ENCODE measurements around the gene ZFHX3. TPM values are rescaled to one million over a fixed set of nuclear protein-coding genes. Genes with fewer than 3 reads are reported as not detected.

ZFHX3 gene
- total RNA-seq, 1 experiment from 2014 or later = 1.5 TPM

DNA sequence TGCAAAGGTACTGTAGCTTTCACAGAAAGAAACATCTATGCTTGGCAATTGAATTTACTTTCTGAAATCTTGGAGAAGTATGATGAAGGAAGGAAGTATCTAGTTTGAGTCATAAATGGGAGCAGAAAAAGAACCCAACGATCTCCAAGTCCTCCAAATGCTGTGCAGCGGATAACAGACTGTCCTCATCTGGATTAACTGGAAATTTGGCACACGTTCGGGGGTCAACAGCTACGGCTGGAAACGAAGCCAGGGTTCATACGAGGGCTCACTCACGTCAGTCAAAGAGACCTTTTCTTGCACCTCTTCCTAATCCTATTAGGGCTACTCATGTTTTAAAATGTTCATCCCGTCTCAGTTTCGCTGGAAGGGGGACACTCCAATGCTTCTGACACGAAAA is 152.0 kb downstream of the ZFHX3 start:
- H3K9ac ChIP-seq (ENCODE audit: extremely low read depth, insufficient read length, low read length) = no peak overlapping the region
- no peaks in the 10 kb centered on the region for H4K20me1 ChIP-seq (ENCODE audit: control insufficient read depth, insufficient read depth, insufficient read length)
- no peaks in the 10 kb centered on the region for H3K4me1 ChIP-seq (ENCODE audit: insufficient read depth, low read length)
- H3K23ac ChIP-seq (ENCODE audit: insufficient read length, low read depth, low read length) = no peak overlapping the region
- no peak overlapping the region for H2AFZ ChIP-seq (ENCODE audit: low read length)
- no peak overlapping the region for H2BK20ac ChIP-seq (ENCODE audit: low read depth, low read length, poor library complexity, severe bottlenecking)
- peaks cover 2 to 9% of the 10 kb centered on the region in 2 experiments; a peak in 2 of 4 replicates for H3K4me1 Mint-ChIP-seq
- H3K79me1 ChIP-seq (ENCODE audit: insufficient read depth, low read depth, low read length, poor library complexity, severe bottlenecking) = no peaks in the 10 kb centered on the region
- H3K9me3 Mint-ChIP-seq = no peaks in the 10 kb centered on the region
- WGBS (ENCODE audit: extremely low coverage, insufficient read length, low lambda C conversion rate) = no CpG with 5 or more reads among the region's 11 CpGs
- H3K36me3 Mint-ChIP-seq (ENCODE audit: insufficient read depth in 1 of 3, low read depth in 3 of 3) = no peaks in the 10 kb centered on the region
- no peak overlapping the region for H3K56ac ChIP-seq (ENCODE audit: insufficient read length, low read depth, low read length)
- H3K27ac Mint-ChIP-seq = no peak overlapping the region; a peak in 1 of 7 replicates
- H2BK5ac ChIP-seq (ENCODE audit: insufficient read length, low read length) = no peak overlapping the region
- H3K18ac ChIP-seq (ENCODE audit: insufficient read length, low read depth, low read length) = no peak overlapping the region
- no peaks in the 10 kb centered on the region for H3K27me3 ChIP-seq (ENCODE audit: insufficient read depth, low read length)
- no peak overlapping the region for H2BK15ac ChIP-seq (ENCODE audit: low read depth, low read length)
- H3K14ac ChIP-seq (ENCODE audit: insufficient read depth, low read length) = no peak overlapping the region
- H4K8ac ChIP-seq (replicated peaks; ENCODE audit: insufficient read length, low read depth, low read length) = no peak overlapping the region
- no peak overlapping the region for H2BK120ac ChIP-seq (ENCODE audit: low read depth, low read length, poor library complexity, severe bottlenecking)
- H3K4ac ChIP-seq (ENCODE audit: low read depth, low read length) = no peak overlapping the region
- DNase-seq = no peak
- H2AK5ac ChIP-seq (ENCODE audit: insufficient read length, low read length) = no peak overlapping the region
- no peak overlapping the region for H4K5ac ChIP-seq (ENCODE audit: insufficient read length, low read depth, low read length)
- H2BK12ac ChIP-seq (ENCODE audit: insufficient read length, low read depth, low read length) = no peak overlapping the region
- H3K23me2 ChIP-seq (ENCODE audit: insufficient read length, low read depth, low read length, poor library complexity, severe bottlenecking) = no peaks in the 10 kb centered on the region
- TF ChIP-seq, protein P1, sequence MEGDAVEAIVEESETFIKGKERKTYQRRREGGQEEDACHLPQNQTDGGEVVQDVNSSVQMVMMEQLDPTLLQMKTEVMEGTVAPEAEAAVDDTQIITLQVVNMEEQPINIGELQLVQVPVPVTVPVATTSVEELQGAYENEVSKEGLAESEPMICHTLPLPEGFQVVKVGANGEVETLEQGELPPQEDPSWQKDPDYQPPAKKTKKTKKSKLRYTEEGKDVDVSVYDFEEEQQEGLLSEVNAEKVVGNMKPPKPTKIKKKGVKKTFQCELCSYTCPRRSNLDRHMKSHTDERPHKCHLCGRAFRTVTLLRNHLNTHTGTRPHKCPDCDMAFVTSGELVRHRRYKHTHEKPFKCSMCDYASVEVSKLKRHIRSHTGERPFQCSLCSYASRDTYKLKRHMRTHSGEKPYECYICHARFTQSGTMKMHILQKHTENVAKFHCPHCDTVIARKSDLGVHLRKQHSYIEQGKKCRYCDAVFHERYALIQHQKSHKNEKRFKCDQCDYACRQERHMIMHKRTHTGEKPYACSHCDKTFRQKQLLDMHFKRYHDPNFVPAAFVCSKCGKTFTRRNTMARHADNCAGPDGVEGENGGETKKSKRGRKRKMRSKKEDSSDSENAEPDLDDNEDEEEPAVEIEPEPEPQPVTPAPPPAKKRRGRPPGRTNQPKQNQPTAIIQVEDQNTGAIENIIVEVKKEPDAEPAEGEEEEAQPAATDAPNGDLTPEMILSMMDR (conservative IDR thresholded peaks at IDR 0.05) = no peak
- no peaks in the 10 kb centered on the region for H3K79me2 ChIP-seq (ENCODE audit: insufficient read depth, low read length)
- H4K91ac ChIP-seq (ENCODE audit: insufficient read length, low read depth, low read length) = no peak overlapping the region
- H3K9me3 ChIP-seq (ENCODE audit: control insufficient read depth, low read depth, low read length) = no peaks in the 10 kb centered on the region
- H3K4me3 Mint-ChIP-seq = no peak overlapping the region
- peaks cover 9% of the 10 kb centered on the region; the same call in 1 of the 2 replicates for H3K27me3 Mint-ChIP-seq (ENCODE audit: low read depth)
- H3K4me2 ChIP-seq (ENCODE audit: insufficient read depth, insufficient read length, low read length) = no peak overlapping the region
- no peak overlapping the region for H3T11ph ChIP-seq (ENCODE audit: low read length)
- no peak overlapping the region for H3K27ac ChIP-seq (ENCODE audit: insufficient read length, low read depth, low read length)

All from H9 (cell line).